GM12878 (cell line): ENCODE results near the gene HBA1.

Experiments used
- CTCF ChIP-seq, 3 experiments: IDR thresholded peaks in 2 of 3; conservative IDR thresholded peaks in 1 of 3; 2 replicates each; pipeline ENCODE4 v1.5.1; 2011; ENCODE audit warnings: low read depth in 3 of 3, low read length in 3 of 3, mild to moderate bottlenecking in 3 of 3, control low read depth in 2 of 3, moderate library complexity in 2 of 3, inconsistent platforms in 1 of 3, mixed read lengths in 1 of 3; ENCODE audit not compliant: control insufficient read depth in 2 of 3, insufficient read depth in 1 of 3; ENCODE audit errors: extremely low read depth in 1 of 3
- FOXK2 ChIP-seq: fragments of 450-650 bp; IDR thresholded peaks from 2 replicates; pipeline ENCODE4 v1.6.1; 2017; ENCODE audit warnings: mild to moderate bottlenecking, moderate library complexity
- HDAC6 ChIP-seq: fragments of 200-600 bp; sonication (generic); IDR thresholded peaks from one replicate; pipeline ENCODE4 v1.8.0; 2017; ENCODE audit warnings: antibody characterized with exemption; ENCODE audit not compliant: unreplicated experiment
- KLF5 ChIP-seq: fragments of 450-650 bp; IDR thresholded peaks from 2 replicates; pipeline ENCODE4 v1.6.1; 2014; ENCODE audit warnings: mild to moderate bottlenecking; ENCODE audit not compliant: partially characterized antibody
- MXI1 ChIP-seq: fragments of 150-350 bp; IDR thresholded peaks from 2 replicates; pipeline ENCODE4 v1.6.1; 2011; ENCODE audit warnings: low read depth, mild to moderate bottlenecking, inconsistent platforms, low read length, improper control_type of control experiment
- NRF1 ChIP-seq: conservative IDR thresholded peaks from 2 replicates; pipeline ENCODE4 v1.6.1; 2011; ENCODE audit warnings: mild to moderate bottlenecking, low read depth, low read length, improper control_type of control experiment
- POLR2A ChIP-seq: IDR thresholded peaks from 2 replicates; pipeline ENCODE4 v1.6.1; 2011; ENCODE audit warnings: low read depth, mild to moderate bottlenecking, low read length
- POU2F2 ChIP-seq: IDR thresholded peaks from 3 replicates; pipeline ENCODE4 v1.6.1; 2011; ENCODE audit warnings: low read depth, mild to moderate bottlenecking, low read length, borderline replicate concordance
- RAD51 ChIP-seq: fragments of 450-650 bp; IDR thresholded peaks from 2 replicates; pipeline ENCODE4 v1.6.1; 2016; ENCODE audit warnings: moderate library complexity, mild to moderate bottlenecking, inconsistent platforms
- RFX5 ChIP-seq: IDR thresholded peaks from 2 replicates; pipeline ENCODE4 v1.6.1; 2011; ENCODE audit warnings: low read depth, low read length, improper control_type of control experiment
- TAF1 ChIP-seq: IDR thresholded peaks from 2 replicates; pipeline ENCODE4 v1.6.1; 2011; ENCODE audit warnings: mild to moderate bottlenecking, low read depth, low read length, borderline replicate concordance
- ZNF24 ChIP-seq: fragments of 450-650 bp; IDR thresholded peaks from 2 replicates; pipeline ENCODE4 v1.6.1; 2017; ENCODE audit warnings: antibody characterized with exemption, mild to moderate bottlenecking
- ZNF274 ChIP-seq: IDR thresholded peaks from one replicate; pipeline ENCODE4 v1.8.0; 2011; ENCODE audit not compliant: insufficient read length, insufficient read depth

- TF ChIP-seq MXI1 (no peak), ZNF24 (no peak), NRF1 (no peak), TAF1 (no peak), CTCF (IDR thresholded peaks at IDR 0.05 in 2 of 3, conservative IDR thresholded peaks at IDR 0.05 in 1 of 3; ENCODE audit: control insufficient read depth in 2 of 3, extremely low read depth in 1 of 3, insufficient read depth in 1 of 3, low read depth in 3 of 3, low read length in 3 of 3) (no peak), RFX5 (no peak), HDAC6 (no peak), RAD51 (no peak), ZNF274 (no peak), POLR2A (no peak), POU2F2 (no peak), FOXK2 (no peak), KLF5 (no peak)
Measured at GRCh38 chr16:146646-147045, 29.8 kb upstream of the HBA1 start.
